Measurements from ENCODE around the gene SPDYC. TPM values are rescaled to one million over a fixed set of nuclear protein-coding genes. Genes with fewer than 3 reads are reported as not detected.
A peak's percentile ranks its signal among the peaks of the same experiment; 100 is the strongest.

SPDYC gene
- total RNA-seq, 1 experiment from 2014 or later: 1.2 TPM

DNA sequence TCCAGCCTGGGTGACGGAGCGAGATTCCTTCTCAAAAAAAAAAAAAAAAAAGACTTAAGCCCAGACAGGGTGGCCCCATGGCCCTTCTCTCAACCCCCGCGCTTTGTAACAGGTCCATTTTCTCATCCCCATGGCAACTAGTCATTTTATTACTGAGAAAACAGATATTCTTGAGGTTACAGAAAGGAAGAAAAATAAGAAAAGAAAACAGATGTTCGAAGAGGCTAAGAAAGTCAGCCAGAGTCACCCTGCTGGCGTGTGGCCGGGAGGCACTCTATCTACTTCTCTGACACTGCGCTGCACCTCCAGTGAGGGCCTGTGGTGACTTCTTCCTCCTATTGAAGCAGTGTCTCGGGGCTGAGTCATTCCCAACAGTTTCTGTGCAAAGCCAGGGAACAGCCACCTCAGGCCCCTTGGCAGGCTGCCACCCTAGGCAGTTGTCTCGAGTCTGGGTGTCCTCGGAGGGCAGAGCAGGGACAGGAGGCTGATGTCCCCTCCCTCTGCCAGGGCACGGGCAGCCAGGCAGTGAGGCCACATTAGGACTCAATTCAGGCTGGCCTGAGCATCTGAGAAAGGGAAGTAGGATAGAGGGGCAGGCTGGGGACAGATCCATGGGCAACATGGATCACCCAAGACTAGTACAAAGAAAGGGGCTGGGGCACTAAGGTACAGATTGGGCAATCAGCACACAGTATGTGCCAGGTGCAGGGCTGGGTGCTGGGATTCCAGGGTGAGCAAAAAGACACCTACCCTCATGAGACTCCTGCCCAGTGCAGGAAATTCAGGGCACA is 19.3 kb upstream of the SPDYC start:
- POLR2A ChIA-PET: interaction anchor here (1.1 kb wide), 1 partner anchor 29 kb away, joined by 3 read pairs; the partner anchor contains the start of genes FAU and MRPL49
- Histone ChIP-seq H3K27ac (ENCODE audit: low read depth, low read length) (peak overlapping the region; percentile 89), H3K36me3 (ENCODE audit: control insufficient read depth in 1 of 2, insufficient read depth in 2 of 2, low read length in 2 of 2) (no peaks in the 10 kb centered on the region), H3K4me1 (ENCODE audit: control insufficient read depth in 1 of 2, insufficient read depth in 2 of 2, low read length in 2 of 2) (peaks cover 15 to 29% of the 10 kb centered on the region in 2 experiments), H3K9me2 (ENCODE audit: insufficient read depth) (no peaks in the 10 kb centered on the region), H3K9ac (ENCODE audit: low read length) (peak overlapping the region; percentile 50), H3K9me3 (ENCODE audit: control insufficient read depth in 1 of 2, insufficient read depth in 1 of 2, low read depth in 1 of 2, low read length in 2 of 2) (peaks cover 0 to 7% of the 10 kb centered on the region in 2 experiments; a peak in 1 of 4 replicates), H3K79me2 (ENCODE audit: insufficient read depth, low read length) (no peaks in the 10 kb centered on the region), H3K4me3 (replicated peaks in 1 of 2; ENCODE audit: low read depth in 1 of 2, low read length in 2 of 2) (peak overlapping the region; percentile 20 to 29; a peak in 3 of 4 replicates), H4K20me1 (ENCODE audit: insufficient read depth) (no peaks in the 10 kb centered on the region), H3K27me3 (ENCODE audit: insufficient read depth, low read length) (no peaks in the 10 kb centered on the region), H2AFZ (ENCODE audit: low read depth, low read length, poor library complexity, severe bottlenecking) (peak overlapping the region; percentile 9), H3K4me2 (ENCODE audit: low read length) (peak overlapping the region; percentile 74)
- BruUV-seq (replicated peaks): no TSS peak
- DNase-seq (ENCODE audit: low read depth, low spot score): peak; percentile 90
- CTCF ChIA-PET: no interaction called here
- RAD21 ChIA-PET (ENCODE audit: low non-redundant PET in 1 of 2, low total read pairs in 2 of 2, uncharacterized antibody in 2 of 2, unreplicated experiment in 2 of 2): no interaction called here
- ATAC-seq: peak; percentile 97
- intact Hi-C loops (cut with micrococcal nuclease): no loop called here
- TF ChIP-seq ZFX (IDR thresholded peaks at IDR 0.05) (peak; percentile 21; the same call in 1 of the 2 replicates), YY1 (IDR thresholded peaks at IDR 0.05; ENCODE audit: extremely low read depth, insufficient replicate concordance, low read depth, low read length) (peak; percentile 59), SIN3A (IDR thresholded peaks at IDR 0.05; ENCODE audit: low read depth) (no peak), ZNF274 (IDR thresholded peaks at IDR 0.05; ENCODE audit: low read depth, low read length) (no peak), SRF (IDR thresholded peaks at IDR 0.05; ENCODE audit: low read depth) (no peak), TCF7L2 (IDR thresholded peaks at IDR 0.05; ENCODE audit: borderline replicate concordance, extremely low read depth, insufficient read depth, insufficient read length) (peak; percentile 25), EZH2 (IDR thresholded peaks at IDR 0.05) (no peak), FOSL1 (IDR thresholded peaks at IDR 0.05; ENCODE audit: low read depth) (peak; percentile 80; the same call in 1 of the 2 replicates), RAD21 (IDR thresholded peaks at IDR 0.05; ENCODE audit: low read depth) (no peak), CEBPB (IDR thresholded peaks at IDR 0.05; ENCODE audit: low read depth) (peak; percentile 79), POLR2AphosphoS5 (IDR thresholded peaks at IDR 0.05; ENCODE audit: low read depth, low read length) (peak; percentile 87), SP1 (IDR thresholded peaks at IDR 0.05; ENCODE audit: low read depth) (peak; percentile 87), POLR2A (IDR thresholded peaks at IDR 0.05; ENCODE audit: borderline replicate concordance, extremely low read depth, insufficient read depth, insufficient read length) (peak; percentile 33), EGR1 (IDR thresholded peaks at IDR 0.05; ENCODE audit: low read depth) (no peak)
- TF ChIP-seq, protein P1, sequence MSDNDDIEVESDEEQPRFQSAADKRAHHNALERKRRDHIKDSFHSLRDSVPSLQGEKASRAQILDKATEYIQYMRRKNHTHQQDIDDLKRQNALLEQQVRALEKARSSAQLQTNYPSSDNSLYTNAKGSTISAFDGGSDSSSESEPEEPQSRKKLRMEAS (IDR thresholded peaks at IDR 0.05): peak; percentile 58
- TF ChIP-seq, protein P2, sequence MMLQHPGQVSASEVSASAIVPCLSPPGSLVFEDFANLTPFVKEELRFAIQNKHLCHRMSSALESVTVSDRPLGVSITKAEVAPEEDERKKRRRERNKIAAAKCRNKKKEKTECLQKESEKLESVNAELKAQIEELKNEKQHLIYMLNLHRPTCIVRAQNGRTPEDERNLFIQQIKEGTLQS (IDR thresholded peaks at IDR 0.05): no peak
- TF ChIP-seq, protein P3, sequence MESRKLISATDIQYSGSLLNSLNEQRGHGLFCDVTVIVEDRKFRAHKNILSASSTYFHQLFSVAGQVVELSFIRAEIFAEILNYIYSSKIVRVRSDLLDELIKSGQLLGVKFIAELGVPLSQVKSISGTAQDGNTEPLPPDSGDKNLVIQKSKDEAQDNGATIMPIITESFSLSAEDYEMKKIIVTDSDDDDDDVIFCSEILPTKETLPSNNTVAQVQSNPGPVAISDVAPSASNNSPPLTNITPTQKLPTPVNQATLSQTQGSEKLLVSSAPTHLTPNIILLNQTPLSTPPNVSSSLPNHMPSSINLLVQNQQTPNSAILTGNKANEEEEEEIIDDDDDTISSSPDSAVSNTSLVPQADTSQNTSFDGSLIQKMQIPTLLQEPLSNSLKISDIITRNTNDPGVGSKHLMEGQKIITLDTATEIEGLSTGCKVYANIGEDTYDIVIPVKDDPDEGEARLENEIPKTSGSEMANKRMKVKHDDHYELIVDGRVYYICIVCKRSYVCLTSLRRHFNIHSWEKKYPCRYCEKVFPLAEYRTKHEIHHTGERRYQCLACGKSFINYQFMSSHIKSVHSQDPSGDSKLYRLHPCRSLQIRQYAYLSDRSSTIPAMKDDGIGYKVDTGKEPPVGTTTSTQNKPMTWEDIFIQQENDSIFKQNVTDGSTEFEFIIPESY (IDR thresholded peaks at IDR 0.05; ENCODE audit: extremely low read depth, insufficient replicate concordance, low read length): peak; percentile 68
- TF ChIP-seq, protein P4, sequence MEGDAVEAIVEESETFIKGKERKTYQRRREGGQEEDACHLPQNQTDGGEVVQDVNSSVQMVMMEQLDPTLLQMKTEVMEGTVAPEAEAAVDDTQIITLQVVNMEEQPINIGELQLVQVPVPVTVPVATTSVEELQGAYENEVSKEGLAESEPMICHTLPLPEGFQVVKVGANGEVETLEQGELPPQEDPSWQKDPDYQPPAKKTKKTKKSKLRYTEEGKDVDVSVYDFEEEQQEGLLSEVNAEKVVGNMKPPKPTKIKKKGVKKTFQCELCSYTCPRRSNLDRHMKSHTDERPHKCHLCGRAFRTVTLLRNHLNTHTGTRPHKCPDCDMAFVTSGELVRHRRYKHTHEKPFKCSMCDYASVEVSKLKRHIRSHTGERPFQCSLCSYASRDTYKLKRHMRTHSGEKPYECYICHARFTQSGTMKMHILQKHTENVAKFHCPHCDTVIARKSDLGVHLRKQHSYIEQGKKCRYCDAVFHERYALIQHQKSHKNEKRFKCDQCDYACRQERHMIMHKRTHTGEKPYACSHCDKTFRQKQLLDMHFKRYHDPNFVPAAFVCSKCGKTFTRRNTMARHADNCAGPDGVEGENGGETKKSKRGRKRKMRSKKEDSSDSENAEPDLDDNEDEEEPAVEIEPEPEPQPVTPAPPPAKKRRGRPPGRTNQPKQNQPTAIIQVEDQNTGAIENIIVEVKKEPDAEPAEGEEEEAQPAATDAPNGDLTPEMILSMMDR (IDR thresholded peaks at IDR 0.05 in 2 of 3, conservative IDR thresholded peaks at IDR 0.05 in 1 of 3; ENCODE audit: borderline replicate concordance in 1 of 3, insufficient read depth in 1 of 3, low read depth in 2 of 3, low read length in 2 of 3): no peak
- TF ChIP-seq, protein P5, sequence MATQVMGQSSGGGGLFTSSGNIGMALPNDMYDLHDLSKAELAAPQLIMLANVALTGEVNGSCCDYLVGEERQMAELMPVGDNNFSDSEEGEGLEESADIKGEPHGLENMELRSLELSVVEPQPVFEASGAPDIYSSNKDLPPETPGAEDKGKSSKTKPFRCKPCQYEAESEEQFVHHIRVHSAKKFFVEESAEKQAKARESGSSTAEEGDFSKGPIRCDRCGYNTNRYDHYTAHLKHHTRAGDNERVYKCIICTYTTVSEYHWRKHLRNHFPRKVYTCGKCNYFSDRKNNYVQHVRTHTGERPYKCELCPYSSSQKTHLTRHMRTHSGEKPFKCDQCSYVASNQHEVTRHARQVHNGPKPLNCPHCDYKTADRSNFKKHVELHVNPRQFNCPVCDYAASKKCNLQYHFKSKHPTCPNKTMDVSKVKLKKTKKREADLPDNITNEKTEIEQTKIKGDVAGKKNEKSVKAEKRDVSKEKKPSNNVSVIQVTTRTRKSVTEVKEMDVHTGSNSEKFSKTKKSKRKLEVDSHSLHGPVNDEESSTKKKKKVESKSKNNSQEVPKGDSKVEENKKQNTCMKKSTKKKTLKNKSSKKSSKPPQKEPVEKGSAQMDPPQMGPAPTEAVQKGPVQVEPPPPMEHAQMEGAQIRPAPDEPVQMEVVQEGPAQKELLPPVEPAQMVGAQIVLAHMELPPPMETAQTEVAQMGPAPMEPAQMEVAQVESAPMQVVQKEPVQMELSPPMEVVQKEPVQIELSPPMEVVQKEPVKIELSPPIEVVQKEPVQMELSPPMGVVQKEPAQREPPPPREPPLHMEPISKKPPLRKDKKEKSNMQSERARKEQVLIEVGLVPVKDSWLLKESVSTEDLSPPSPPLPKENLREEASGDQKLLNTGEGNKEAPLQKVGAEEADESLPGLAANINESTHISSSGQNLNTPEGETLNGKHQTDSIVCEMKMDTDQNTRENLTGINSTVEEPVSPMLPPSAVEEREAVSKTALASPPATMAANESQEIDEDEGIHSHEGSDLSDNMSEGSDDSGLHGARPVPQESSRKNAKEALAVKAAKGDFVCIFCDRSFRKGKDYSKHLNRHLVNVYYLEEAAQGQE (IDR thresholded peaks at IDR 0.05; ENCODE audit: low read depth): no peak

Measured in HCT116 (cell line).